Measurements from ENCODE around the gene STAM2.
"Not testable (repeated sequence)": the region's sequence is repeated elsewhere in the genome, so short reads cannot be mapped to it uniquely, and the experiment has no call there.

DNA sequence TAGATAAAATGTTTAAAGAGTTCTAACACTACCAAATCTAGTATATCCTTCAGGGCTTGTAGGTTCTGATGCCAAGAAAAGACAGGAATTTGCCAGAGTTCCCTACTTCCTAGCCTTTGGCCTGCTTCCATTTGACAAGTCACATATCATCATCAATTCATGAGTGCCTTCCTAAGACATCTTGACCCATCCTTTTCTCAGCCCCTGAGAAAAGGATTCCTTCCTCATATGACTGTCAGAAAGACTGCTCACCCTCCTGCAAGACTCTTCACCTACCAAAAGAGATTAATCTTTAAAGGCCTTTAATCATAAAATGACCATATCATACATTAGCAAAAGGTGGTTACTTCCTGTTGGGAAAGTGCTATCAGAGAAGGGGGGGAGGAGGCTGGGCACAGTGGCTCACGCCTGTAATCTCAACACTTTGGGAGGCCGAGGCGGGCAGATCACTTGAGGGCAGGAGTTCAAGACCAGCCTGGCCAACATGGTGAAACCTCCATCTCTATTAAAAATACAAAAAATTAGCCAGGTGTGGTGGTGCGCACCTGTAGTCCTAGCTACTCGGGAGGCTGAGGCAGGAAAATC, 3.3 kb downstream of the STAM2 start:
- TF ChIP-seq POLR2A (IDR thresholded peaks at IDR 0.05; ENCODE audit: insufficient read depth in 1 of 2, low read depth in 2 of 2, low read length in 2 of 2); ZGPAT (CRISPR knock-in tag; IDR thresholded peaks at IDR 0.05); CTCF (CRISPR knock-in tag; IDR thresholded peaks at IDR 0.05); ZNF230 (CRISPR knock-in tag; IDR thresholded peaks at IDR 0.05); NR3C1 (CRISPR knock-in tag; IDR thresholded peaks at IDR 0.05): not testable (repeated sequence)
